Kasumi-1 (cell line): ENCODE measurements around the gene GCHFR.

ENCODE experiments used
- DNase-seq, 2 experiments: peaks; one replicate each; lab custom pipeline; 2025; lab: John Stamatoyannopoulos, UW

Gene GCHFR

DNA sequence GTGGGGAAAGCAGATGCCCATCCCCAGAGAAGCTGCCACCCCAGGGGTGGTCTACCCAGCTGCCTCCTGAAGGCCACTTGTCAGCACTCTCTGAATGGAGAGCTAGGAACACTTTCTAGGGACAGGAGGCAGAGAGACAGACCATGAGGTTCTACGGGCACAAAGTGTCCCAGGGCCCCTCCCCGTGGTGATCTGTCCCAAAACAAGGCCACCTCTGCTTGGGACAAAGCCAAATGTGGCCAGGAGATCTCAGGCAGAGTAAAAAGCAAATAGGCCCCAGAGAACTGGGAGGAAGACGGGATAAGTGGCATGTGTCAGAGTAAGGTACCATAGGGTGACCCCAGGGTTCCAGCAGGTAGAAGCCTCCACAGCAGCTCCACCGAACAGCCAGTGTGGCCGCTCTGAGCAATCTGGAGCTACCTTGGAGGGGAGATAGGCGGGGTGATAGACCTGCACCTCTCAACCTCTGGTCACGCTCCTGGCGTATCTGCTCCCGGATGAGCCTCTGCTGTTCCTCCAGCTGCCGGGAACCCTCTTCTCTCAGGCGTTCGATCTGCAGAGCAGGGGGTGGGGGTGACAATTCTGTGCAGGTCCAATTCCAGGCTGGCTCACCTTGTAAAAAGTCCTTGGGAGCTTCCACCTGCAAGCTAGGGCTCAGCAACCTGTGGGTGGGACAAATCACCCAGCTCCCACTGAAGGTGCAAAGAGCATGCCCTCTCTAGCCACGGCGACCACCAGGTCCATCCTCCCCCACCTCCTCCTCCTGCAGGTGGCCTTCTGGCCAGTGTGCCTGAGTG is 12.1 kb downstream of the GCHFR start:
- DNase-seq, result no peak

DNA sequence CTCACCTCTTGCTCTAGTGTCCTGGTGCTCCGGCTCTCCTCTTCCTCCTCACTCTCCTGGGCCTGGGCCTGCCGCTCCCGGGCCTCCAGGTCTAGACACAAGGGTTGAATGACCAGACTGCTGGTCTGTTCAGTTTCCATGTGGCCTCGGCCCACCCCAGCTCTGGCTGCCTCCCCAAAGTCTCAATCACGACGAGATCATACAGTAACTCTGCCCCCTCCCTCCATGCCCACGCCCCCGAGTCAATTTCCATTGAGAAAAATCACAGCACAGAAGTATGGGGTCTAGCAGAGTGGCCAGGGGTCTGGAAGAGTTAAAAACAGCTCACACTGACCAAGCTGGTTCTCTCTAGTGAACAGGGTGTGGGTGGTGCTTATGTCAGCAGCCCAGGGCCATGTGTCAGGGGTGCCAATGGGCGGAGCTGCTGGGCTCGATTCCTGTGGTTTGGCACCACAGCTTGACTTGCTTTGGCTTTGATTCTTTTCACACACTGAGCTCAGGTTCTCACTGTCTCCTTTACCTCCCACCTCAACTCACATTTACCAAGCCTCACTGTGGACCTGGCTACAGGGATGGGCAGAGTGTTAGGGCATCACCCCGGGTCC is 12.8 kb downstream of the GCHFR start:
- no peak for DNase-seq

DNA sequence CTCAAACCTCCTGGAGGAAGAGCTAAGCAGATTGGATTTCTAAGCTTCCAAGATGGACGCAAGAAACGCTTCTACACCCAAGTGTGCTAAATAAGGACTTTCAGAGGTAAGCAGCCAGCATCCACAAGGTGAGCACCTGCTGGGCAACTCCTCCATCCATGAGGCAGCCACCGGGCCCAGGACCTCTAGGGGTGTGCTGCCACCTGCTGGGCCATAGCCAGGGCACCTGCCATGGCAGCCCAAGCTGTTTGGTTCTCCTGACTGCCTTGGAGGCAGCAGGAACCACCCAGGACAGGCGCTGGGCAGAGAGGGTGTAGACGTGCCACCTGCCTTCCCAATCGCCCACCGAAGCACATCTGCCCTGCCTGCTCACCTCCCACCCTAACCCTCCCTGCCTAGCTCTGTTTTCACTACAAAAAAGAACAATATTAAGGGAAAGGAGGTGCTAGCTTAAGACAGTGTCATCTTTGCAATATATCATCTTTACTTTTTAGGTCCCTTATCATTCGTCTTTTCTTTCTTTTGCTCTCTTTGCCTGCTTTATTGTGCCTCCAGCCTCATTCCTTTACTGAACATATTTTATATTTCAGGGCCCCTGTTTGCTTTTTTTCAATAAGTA is 18.9 kb downstream of the GCHFR start:
- DNase-seq, result peak; percentile 9 to 12

DNA sequence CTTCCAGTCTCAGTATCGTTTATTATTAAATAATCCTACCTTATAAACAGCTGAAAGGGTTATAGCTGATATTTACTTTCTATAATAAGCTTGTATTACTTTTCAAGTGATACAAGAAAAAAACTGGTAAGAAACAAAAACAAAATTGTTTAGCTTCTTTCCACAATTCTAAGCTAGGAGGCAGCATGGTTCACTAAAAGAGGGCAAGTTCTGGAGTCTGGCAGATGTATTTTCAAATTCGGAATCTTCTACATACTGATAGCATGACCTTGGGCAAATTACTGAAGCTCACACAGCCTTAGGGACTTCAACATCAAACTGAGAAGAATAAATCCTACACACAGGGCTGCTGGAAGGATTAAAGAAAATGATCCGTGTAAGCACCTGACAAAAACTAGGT is 21.3 kb downstream of the GCHFR start:
- DNase-seq, result no peak

DNA sequence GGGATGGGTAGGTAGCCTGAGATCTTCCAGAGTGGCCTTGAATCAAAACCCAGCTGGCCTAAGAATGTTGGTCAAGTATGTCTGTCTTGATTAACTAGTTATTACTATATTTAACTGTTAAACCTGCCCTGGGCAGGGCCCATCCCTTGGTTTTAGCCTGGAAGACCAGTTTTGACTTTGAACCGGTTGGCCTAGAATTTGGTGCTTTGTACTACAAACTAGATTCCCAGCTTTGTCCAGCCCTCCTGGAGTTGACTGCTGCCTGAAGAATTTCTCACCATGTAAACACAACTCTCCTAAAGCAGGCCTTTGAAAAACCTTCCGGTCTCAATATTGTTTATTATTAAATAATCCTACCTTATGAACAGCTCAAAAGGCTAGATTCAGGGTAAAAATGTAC is 21.9 kb downstream of the GCHFR start:
- DNase-seq, result no peak

DNA sequence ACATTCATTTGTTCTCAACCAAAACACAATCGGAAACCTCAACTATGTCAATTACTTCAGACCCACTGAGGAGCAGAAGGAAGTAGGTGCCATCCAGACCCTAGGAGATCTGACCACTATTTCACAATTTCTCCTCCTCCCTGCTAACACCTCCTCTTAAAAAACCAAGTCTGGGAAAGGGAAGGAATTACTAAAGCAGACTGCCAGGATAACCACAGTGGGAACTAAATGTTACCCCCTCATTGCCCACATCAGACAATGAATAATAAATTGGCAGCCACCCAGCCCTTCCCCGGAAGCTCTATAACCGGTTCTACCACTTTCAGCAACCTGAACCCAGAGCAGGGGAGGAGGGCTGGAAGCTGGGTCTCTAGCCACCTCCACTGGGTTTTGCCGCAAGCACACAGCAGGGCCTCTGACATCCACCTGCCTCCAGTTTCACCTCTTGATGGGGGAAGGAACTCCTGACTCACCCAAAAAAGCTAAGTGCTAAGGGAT is 23.5 kb downstream of the GCHFR start:
- peak; percentile 58 to 68 for DNase-seq

DNA sequence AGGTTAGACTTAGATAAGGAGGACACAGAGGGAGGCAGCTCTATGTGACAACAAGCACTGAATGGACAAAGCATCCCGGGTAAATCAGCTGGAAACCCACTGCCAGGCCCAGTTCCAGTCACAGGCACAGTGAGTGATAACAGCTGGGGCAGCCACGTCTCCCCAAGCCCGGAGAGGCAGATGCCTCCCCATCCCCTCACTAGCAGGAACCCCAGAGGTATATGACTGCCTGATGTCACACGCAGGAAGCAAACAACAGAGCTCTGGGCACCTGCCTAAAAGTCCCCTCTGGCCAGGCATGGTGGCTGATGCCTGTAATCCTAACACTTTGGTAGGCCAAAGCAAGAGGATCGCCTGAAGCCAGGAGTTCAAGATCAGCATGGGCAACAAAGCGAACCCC is 24.1 kb downstream of the GCHFR start:
- no peak for DNase-seq

DNA sequence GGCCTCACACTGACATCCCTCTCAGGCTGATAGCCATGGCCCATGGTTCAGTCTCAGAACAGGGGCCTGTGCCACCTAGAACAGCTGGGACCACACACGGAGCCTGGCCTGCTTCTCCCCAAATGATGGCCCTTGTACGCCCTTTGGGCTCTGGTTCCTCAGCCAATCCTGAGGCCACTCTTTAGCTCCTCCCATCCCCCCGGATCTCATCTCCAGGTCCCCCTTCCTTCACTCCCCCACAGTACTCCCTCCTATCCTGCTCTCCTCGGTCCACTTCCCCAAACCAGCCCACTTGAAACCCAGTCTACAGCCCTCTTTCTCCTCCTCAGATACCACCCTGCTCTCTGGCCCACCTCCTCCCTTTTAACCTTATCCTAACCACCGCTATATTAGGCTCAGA is 25.3 kb downstream of the GCHFR start:
- DNase-seq, result no peak

DNA sequence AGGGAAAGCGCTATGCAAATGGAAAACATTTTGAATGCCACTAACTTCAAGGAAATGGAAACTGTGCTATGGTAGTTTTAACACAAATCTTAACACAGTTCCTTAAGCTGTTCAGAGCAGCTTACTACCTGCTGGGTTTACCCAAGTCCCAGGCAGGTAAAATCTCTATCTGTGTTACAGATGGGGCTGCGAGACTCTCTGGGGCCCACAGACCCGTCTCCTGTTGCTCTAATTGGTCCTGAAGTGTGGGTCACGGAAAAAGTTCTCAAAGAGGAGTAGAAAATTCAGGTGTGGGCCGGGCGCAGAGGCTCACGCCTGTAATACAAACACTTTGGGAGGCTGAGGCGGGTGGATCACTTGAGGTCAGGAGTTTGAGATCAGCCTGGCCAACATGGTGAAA is 26.1 kb downstream of the GCHFR start:
- no peak for DNase-seq

DNA sequence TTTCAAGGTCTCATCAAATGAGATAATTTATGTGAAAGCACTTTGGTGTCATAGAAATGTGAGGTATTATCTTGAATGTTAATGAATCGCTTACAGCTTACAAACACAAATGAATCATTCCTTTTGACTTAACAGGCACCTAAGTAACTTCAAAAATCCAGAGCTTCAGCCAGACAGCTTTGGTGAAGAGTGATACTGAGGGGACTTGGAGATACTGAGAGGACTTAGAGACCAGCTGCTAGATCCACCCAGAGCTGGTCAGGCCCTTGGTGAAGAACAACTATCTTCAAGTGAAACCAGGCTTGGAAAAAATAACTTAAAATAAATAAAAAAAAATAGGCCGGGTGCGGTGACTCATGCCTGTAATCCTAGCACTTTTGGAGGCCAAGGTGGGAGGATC is 26.9 kb downstream of the GCHFR start:
- DNase-seq, result no peak

DNA sequence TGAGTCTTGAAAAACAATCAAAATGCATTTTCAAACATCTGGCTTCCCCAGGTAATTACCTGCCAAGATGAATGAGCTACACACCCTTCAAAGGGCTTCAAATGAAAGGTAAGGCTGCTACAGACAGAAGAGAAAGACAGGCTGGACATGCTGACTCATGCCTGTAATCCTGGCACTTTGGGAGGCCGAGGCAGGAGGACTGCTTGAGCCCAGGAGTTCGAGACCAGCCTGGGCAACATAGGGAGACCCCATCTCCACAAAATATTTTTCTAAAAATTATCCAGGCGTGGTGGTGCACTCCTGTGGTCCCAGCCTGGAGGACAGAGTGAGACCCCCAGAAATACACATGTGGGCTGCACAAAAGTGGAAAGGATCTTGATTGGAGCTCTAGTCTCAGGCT is 28.5 kb downstream of the GCHFR start:
- DNase-seq, result no peak

DNA sequence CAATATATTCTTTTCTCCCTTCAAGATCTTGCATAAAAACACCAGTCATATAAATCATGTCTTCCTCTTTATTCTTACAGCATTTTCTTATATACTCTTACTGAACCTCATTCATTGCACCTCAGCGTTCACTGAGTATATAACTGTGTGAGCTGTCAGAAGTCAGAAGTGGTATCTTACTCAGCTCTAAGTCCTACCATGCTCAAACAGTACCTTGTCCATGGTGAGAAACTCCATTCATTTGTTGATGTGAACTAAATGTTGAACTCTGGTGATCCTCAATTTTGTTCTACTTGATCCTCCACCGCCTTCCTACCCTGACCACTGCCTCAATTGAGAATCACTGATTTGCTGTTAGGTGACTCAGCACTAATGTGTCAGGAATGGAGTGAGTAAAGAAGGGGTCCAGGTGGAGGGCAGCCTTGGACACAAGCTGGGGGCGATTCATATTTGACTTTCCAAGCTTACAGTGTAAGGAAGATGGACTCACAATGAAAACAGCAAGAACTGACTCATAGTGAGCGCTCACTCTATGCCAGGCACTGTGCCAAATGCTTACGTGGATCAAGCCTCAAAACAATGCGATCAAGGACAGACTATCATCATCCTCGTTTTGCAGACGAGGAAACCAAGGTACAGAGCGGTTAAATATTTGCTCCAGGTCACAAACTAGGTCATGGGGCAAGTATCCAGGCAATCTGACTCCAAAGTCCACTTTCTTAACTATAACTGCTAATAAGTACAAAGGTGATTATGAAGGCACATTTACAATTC is 29.5 kb downstream of the GCHFR start:
- no peak for DNase-seq

DNA sequence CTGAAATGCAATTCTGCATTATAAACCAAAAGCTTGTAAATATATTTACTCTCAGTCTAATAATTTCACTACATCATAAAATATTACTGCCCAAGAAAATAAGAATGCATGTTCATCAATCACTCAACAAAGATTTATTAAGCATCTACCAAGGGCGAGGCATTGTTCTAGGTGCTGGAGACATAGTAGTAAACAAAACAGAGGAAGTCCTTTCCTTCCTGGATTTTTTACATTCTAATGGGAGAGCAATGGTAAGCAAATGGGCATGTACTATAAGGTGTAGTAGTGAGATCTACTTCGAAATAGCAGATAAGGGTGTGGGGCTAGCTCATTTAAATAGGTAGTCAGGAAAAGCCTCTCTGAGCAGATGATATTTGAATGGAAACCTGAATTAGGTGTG is 32.2 kb downstream of the GCHFR start:
- DNase-seq, result no peak

DNA sequence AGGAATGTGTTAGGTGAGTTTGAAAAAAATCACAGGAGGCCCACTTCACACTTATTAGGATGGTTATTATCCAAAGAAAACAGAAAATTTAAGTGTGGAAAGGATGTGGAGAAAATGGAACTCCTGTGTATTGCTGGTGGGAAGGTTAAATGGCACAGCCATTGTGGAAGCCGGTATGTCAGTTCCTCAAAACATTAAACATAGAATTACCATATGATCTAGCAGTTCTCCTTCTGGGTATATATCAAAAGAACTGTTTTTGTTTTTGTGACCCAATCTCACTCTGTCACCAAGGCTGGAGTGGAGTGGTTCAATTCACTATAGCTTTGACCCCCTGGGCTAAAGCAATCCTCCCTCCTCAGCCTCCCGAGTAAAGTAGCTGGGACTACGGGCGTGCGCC is 32.6 kb downstream of the GCHFR start:
- DNase-seq, result no peak

DNA sequence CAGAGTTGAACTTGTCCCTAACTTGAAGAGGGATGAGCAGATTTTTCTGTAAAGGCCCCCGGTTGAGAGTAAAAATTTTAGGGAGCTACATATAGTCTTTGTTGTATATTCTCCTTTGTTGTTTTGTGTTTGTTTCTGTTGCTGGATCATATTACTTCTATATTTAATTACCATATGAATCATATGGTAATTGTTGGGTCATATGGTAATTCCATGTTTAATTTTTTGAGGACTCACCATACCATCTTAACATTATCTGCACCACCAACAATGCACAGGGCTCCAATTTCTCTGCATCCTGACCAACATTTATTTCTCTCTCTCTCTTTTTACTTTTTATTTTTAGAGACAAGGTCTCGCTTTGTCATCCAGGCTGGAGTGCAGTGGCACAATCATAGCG is 35.7 kb downstream of the GCHFR start:
- no peak for DNase-seq

DNA sequence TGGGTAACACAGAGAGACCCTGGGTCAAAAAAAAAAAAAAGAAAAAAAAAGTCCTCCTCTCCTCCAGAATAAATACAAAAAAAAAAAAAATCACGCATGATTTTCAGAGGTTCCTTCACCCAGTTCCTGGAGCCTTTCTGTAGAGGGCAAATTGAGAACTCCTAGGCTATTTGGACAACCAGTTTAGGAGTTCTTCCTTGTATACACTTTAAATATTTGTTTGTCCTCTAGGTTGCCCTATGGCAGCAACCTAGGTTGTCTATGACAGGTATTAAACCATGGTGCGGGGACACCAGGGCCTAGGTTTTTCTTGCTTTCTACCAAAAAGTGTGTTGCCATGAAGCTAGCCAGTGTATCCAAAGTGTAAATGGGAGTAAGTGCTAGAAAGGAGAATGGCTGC is 39.2 kb downstream of the GCHFR start:
- DNase-seq, result no peak

DNA sequence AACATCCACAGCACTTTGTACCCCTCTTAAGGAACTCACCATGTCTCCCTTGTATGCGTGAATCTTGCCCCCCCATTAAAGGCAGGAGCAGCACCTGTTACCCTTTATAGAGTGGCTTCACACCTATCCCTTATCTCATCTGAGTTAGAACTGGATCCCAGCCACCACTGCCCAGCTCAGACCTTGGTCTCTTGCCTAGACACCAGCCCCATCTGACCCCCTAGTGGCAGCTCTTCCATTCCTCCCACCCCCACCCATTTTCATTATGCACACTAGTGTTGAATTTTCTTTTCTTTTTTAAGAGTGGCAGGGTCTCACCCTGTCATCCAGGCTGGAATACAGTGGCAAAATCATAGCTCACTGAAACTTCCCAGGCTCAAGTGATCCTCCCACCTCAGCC is 39.8 kb downstream of the GCHFR start:
- no peak for DNase-seq

DNA sequence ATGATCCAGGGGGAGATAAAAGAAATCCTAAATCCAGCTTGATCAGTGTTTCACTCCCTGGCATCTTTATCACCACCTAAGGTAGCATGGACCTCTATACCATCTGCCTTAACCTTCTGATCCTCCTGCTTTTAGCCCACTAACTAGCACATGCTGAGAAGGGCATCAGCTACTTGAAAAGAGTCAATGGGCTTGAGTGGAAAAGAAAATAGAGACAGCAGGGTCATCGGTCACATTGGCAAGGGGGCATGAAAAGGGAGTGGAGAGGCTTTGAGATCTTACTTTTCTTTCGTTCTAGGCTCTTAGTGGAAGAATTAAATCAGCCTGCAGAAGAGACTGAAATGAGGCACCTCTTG is 42.8 kb downstream of the GCHFR start:
- DNase-seq, result no peak

DNA sequence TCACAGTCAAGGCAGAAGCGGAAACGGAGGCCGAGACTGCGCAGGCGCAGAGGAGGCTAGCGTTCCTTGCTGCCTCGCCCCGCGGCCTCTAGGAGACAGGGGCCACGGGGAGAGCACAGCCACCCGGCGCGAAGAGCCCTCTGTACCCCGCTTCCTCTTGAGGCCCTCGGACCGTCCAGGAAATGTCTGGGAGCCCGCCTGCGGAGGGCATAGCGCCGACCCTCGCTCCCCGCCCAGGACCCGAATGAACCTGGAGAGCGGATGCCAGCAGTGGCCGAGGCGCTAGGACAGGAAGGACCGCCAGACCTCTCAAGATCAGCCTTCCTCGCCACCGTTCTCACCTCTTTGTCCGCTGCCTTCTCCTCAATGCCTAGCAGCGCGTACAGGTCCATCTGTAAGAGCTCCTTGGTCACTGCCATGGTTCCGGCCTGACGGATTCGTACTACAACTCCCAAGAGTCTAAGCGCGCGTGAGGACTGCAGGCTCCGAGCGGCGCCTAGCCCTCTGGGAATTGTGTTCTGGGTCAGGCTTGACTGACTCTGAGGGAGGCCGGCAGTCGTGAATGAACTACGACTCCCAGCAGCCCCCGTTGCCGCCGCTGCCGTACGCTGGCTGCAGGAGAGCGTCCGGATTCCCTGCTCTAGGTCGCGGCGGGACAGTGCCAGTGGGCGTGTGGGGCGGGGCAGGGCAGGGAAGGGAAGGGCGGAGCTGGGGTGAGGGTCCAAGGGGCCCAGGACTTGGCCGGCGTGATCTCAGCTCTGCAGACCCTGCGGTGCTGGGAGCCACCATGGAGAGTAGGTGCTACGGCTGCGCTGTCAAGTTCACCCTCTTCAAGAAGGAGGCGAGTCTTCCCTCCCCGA is 43.4 kb downstream of the GCHFR start, which contains the start of the genes DNAJC17 and ZFYVE19:
TSS of gene DNAJC17 (minus strand) at position 446 of the 860 bp plus-strand sequence. CDS start at position 419, 27 bp downstream.
TSS of gene ZFYVE19 (plus strand) at position 62 of the 860 bp plus-strand sequence. CDS start at position 563, 501 bp downstream.
- peak; percentile 84 to 89 for DNase-seq

DNA sequence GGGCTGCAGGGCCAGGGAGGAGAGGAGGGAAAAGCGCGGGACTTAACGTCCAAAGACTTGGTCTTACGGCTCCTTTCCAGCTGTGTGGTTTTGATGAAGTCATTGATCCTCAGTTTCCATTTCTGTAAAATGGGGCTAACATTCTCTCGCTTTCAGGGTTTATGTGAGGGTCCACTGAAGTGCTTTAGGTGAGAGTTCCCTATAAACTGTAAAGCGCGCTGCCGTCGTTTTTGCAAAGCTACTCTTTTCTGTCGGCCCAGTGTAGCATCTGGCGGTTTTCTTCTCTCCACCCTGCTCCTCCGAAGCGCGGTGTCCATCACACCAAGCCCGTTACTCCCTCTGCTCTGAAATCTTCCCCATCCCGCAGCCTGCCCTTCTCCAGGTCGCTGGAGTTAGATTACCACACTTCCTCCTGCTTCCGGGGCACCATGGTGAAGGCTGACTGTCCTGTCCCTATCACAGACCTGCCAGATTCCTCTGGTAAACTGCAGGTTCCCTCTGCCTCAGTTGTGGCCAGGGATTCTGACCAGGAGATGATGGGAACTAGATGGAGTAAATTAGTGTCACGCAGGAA is 44.1 kb downstream of the GCHFR start:
- DNase-seq, result no peak

DNA sequence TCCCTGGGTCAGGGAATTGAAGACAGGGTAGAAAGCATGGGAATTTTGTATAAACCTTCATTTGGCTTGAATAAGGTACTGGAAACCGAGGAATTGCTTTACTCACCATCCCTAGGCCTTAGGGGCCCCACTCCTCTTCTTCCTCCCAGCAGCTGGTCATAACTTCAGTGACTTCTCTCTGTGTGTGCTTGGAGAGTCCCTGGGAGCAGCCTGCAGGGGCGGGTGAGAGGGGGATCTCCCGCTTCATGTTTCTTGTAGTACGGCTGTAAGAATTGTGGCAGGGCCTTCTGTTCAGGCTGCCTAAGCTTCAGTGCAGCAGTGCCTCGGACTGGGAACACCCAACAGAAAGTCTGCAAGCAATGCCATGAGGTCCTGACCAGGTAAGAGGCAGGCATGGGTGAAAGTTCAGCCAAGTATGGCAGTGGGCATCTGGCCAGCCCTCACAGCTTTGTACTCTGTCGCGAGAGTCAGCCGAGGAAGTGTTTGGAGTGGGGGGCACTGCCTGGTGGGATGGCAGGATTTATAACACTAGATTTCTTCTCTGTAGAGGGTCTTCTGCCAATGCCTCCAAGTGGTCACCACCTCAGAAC is 45.1 kb downstream of the GCHFR start:
- DNase-seq, result no peak
